NCI-H2081 (cell line): ENCODE data around the gene IL21.

Experiments used
- DNase-seq, 2 experiments: peaks; one replicate each; lab custom pipeline; 2025; lab: John Stamatoyannopoulos, UW

Gene IL21

GRCh38 chr4:122633211-122633610 lies 12.3 kb upstream of the IL21 start:
- DNase-seq, result no peak

- peak; percentile 7 to 67 for DNase-seq
Measured at GRCh38 chr4:122632396-122633143, 11.7 kb upstream of the IL21 start.

GRCh38 chr4:122625156-122625555 lies 4.3 kb upstream of the IL21 start:
- no peak for DNase-seq

GRCh38 chr4:122624205-122624604 lies 3.3 kb upstream of the IL21 start:
- no peak for DNase-seq

GRCh38 chr4:122623637-122624166 lies 2.8 kb upstream of the IL21 start:
- no peak for DNase-seq

- DNase-seq, result no peak
Measured at GRCh38 chr4:122622400-122622799, 1.5 kb upstream of the IL21 start.

- no peak for DNase-seq
Measured at GRCh38 chr4:122619611-122620010, 1.3 kb downstream of the IL21 start.

GRCh38 chr4:122617597-122618593 lies 3.0 kb downstream of the IL21 start:
- no peak for DNase-seq

GRCh38 chr4:122616915-122617596 lies 3.8 kb downstream of the IL21 start:
- DNase-seq, result no peak

- no peak for DNase-seq
Measured at GRCh38 chr4:122614621-122615020, 6.2 kb downstream of the IL21 start.

GRCh38 chr4:122612540-122612939 lies 8.3 kb downstream of the IL21 start:
- DNase-seq, result no peak

- DNase-seq, result no peak
Measured at GRCh38 chr4:122606364-122607043, 14.4 kb downstream of the IL21 start.

- no peak for DNase-seq
Measured at GRCh38 chr4:122604146-122604545, 16.7 kb downstream of the IL21 start.

- no peak for DNase-seq
Measured at GRCh38 chr4:122603156-122603574, 17.7 kb downstream of the IL21 start.

GRCh38 chr4:122602277-122603142 lies 18.4 kb downstream of the IL21 start:
- DNase-seq, result peak in 1 of 2 experiments; percentile 3

- DNase-seq, result no peak
Measured at GRCh38 chr4:122591196-122591595, 29.7 kb downstream of the IL21 start.

- no peak for DNase-seq
Measured at GRCh38 chr4:122588453-122589238, 32.2 kb downstream of the IL21 start.

GRCh38 chr4:122584519-122584918 lies 36.3 kb downstream of the IL21 start:
- no peak for DNase-seq

- no peak for DNase-seq
Measured at GRCh38 chr4:122583906-122584305, 37.0 kb downstream of the IL21 start.
